Amygdala (tissue), 56 donors: Measurements from ENCODE around the gene NET1.

Source experiments
- DNase-seq, 56 donors: peaks; one replicate each; lab custom pipeline; 2025; lab: John Stamatoyannopoulos, UW

Gene NET1

DNA sequence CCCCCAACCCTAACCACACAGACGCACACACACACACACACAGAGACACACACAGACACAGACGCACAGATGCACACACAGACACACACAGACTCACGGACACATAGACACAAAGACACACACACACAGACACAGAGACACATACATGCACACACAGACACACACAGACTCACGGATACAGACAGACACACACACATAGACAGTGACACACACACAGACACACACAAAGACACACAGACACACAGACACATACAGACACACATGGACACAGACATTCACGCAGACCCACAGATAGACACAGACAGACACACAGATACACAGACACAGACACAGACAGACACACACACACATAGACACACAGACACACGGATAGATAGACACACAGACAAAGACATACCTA, 84.9 kb downstream of the NET1 start:
- no peak for DNase-seq

- no peak for DNase-seq
Measured at GRCh38 chr10:5497948-5498730, 85.8 kb downstream of the NET1 start.

DNA sequence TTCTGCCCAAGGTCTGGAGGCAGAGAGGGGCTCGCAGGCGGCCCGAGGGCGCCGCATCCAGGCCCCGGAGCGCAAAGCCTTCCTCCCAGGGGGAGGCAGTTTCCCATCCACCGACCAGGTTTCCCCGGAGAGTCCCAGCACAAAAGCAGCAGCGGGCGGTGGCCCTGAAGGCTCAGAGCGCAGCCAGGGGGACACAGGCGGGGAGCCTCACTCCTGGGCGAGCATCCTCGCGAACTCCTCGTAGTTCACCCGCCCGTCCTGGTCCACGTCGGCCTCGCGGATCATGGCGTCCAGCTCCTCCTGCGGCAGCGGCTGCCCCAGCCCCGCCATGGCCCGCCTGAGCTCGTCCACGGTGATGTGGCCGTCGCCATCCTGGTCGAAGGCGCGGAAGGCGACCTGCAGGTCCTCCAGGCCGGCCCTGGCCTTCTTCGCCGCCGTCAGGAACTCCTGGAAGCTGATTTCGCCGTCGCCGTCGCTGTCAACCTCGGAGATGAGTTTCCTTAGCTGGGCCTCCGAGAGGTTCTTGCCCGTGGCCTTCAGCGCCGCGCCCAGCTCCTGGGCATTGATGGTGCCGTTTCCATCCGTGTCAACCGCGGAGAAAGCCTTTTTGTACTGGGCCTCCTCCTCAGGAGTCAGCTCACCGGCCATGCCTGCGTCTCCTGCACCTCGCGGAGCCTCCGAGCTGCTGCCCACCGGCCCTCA, 86.6 kb downstream of the NET1 start:
- DNase-seq: no peak

DNA sequence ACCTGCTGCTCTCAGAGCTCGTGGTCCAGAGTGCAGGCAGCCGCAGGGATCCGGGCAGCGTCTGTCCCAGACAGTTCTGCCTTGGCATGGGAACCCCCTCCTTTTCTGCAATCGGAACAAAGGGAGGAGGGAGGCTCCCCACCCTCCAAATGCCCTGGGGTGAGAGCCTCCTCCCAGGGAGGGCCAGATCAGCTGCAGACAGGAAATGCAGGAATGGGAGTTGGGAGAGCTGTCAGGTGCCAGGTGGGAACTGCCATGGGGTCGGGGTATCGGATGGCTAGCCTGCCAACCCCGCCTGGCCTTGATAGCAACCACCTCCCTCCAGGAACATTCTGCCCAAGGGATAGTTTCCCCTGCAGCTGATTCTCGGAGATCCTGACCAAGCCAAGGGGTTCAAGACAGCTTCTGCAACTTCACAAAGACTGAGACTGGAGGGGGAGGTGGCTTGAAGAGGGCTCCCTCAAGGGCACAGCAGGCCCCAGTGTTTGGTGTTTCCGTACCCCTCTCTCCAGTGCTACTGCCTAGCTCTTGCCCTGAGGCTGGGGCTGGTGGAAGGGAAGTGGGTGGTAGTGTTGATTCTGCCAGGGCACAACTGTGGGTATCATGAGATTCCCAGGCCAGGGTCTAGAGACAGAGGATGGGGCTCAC, 87.3 kb downstream of the NET1 start, which contains the start of gene CALML5:
CALML5 (minus strand) TSS at position 78 of the 648 bp plus-strand sequence. CDS start 132 bp downstream, outside the sequence.
- DNase-seq: no peak

DNA sequence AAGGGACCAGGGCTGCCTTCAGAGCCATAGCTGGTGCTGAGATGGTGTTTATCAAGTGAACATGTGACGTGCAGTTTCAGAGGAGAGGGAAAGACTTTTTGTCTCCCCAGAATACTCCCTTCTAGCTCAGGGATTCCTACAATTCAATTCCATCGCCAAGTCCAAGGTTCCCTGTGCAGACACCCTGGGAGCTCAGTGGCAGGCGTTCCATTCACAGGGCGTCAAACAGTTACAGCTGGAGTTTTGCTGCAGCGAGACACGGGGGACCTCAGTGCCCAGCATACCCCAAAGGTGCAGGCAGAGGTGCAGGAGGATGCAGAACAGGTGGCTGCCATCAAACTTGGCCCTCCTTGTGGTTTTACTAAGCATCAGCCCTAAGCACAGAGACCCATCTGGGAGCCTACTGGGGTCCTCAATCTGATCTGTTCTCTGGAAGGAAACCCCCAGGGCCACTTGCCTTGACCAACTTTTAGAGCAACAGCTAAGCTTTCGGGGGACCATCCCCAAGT, 87.9 kb downstream of the NET1 start:
- no peak for DNase-seq

DNA sequence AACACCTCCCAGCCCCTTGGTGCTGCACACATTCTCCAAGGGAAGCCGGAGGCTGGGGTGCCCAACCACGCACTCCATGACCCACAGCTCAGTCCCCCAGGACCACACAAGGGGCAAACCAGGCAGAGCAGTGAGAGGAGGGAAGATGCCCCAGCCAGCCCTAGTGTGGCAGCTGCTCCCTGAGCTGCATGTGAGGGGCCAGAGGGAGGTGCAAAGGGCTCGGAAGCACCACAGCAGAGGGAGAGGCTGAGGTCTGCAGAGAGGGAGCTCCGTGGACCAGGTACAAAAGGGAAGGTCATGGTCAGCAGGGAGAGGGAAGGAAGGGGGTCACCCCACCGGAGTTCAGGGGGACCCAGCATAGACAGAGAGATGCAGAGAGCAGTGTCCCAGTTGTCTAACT, 88.6 kb downstream of the NET1 start:
- no peak for DNase-seq

- DNase-seq: no peak
Measured at GRCh38 chr10:5502061-5502521, 89.7 kb downstream of the NET1 start.

- no peak for DNase-seq
Measured at GRCh38 chr10:5502571-5503476, 90.5 kb downstream of the NET1 start.

- DNase-seq: no peak
Measured at GRCh38 chr10:5503477-5503835, 91.1 kb downstream of the NET1 start.

DNA sequence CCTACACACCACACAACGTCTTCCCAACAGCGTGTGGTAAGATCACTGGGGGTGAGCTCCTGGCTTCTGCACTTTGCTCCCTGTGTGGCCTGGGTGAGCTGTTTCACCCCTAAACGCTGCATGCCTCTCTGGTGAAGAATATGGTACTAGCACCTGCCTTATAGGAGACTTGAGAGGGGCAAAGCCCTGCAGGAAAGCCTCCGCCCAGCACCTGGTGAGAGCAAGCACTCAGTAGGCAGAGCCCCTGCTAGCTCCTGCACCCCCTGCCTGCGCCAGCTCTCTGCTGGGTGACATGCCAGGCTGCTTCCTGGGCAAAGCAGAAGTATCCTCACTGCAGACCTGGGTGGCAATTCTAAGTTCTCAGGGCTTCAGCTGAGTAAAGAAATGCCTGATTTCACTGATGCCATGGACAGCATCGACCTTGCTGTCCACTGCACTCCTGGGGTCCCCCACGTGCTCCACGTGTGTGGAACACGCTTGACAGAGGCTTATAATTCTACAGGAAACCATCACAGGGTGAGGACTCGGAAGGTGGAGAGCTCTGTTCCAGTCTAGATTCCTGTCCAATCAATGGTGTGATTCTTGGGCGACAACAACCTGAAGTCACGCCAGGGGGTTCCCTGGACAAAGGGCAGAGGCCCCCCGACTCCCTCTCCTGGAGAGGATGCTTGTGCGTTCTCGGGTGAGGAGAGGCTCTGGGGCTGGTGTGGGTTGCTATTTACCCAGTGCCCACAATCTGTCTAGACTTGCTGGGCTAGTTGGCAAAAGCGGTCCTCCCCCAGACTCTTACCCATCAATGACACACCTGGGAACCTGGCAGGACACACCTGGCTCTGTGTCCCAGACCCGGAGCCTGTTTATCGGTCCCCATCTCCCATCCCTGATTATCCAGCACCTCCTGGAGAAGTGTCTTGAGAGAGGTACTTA, 92.1 kb downstream of the NET1 start:
- no peak for DNase-seq

DNA sequence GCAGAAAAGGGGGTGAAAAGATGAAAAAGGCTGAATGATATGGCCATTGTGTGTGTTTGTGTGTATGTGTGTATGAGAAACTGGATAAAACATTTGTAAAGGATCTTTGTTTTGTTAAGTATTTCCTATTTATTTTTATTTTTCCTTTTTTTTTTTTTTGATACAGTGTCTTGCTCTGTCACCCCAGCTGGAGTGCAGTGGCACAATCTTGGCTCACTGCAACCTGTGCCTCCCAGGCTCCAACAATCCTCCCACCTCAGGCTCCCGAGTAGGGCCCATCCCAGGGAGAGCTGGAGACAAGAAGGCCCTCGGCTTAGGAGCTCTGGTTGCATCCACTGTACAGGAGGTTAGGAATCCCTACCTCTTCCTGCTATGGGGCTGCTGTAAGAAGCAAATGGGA, 93.9 kb downstream of the NET1 start:
- DNase-seq: no peak

DNA sequence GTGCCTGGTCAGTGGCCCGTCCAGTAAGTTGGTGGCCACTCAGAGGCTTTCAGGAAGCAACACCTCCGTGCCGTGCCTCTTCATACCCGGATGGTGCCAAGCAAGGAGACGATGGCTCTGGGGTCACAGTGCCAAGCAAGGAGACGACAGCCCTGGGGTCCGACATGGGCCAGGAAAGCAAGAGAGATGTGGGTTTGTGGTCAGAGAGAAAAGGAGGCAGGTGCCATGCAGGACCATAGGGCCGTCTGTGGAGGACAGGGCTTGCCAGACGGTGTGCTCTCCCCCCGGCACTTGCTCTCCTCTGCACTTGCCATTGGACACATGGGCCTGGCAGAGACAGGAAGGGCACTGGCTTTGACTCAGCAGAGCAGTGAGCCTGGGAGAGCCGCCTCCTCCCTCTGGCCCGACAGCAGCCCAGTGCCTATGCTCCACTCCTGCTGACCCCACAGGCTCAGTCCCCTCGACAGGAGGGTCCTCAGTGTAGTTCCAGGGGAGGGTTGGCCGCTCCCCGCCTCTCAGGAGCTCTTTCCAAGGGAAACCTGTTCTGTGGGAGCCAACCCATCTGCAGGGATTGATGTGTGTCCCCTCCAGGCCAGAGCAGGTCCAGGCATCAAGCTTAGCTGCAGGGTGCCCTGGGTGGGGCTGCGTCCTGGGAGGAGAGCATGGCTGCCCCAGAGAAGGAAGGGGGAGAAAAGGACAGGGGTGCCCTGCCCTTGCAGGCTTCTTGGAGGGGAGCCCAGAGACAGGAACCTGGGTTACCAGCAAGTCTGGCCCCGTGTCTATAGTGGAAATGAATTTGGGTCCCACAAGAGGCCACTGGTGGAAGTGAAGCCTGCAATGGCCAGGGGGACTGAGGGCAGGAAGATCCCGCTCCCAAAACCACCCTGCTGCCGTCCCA, 94.6 kb downstream of the NET1 start:
- DNase-seq: no peak

DNA sequence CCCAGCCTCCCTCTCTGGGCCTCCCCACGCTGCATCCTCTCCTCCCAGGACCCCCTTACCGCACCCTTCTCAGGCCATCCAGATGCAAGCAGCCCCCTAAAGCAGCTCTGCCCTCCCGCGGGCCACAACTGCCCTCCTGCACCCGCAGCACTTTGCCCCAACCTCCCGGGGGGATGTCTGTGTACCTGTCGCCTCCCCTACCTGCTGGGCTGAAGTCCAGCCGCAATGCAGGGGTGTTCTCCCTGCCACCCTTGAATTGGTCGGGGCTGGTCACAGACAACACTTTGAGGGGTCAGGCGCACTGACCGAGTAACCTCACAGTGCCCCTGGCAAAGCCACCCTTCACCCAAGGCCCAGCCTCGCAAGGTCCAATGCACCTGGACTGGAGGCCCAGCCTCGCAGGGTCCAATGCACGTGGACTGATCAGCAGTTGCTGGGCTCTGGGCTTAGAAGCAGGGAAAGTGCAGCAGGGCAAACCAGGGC, 95.3 kb downstream of the NET1 start:
- no peak for DNase-seq

DNA sequence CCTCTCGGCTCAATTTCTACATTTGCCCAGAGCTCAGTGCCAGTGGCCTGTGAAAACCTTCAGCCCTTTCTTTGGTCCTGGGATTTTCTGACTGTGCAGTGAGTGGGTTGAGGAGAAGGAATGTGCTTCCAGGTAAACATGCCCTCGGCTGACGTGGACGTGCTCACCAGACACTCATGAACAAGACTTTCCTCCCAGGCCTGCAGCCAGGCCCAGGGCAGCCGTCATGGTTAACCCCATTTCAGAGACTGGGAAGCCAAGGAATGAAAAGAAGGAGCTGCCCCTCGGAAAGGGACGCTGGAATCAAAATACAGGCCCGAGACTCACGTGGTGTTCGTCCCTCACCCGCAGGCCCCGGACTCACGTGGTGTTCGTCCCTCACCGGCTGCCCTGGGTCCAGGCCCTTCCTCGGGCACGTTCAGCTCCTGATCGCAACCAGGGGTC, 95.8 kb downstream of the NET1 start:
- DNase-seq: no peak
